EL (cell line): ENCODE results near the gene ELOVL6.
"Not testable (repeated sequence)": the region's sequence is repeated elsewhere in the genome, so short reads cannot be mapped to it uniquely, and the experiment has no call there.

Source experiments
- DNase-seq: peaks from one replicate; pipeline ENCODE4 v3.0.0-alpha.2; 2016

The ELOVL6 gene

DNA sequence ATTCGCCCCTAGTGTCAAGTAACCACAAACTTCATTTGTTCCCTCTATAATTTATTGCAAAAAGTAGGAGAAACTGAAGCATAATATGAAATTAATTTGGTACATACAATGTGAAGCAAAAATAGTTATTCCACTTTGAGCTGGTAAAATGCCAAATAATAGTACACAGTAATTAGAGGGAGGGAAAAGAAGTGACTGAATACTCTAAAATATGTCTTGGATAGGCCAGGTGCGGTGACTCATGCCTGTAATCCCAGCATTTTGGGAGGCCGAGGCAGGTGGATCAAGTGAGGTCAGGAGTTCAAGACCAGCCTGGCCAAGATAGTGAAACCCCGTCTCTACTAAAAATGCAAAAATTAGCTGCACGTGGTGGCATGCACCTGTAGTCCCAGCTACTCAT, 41.2 kb downstream of the ELOVL6 start:
- DNase-seq = not testable (repeated sequence)

DNA sequence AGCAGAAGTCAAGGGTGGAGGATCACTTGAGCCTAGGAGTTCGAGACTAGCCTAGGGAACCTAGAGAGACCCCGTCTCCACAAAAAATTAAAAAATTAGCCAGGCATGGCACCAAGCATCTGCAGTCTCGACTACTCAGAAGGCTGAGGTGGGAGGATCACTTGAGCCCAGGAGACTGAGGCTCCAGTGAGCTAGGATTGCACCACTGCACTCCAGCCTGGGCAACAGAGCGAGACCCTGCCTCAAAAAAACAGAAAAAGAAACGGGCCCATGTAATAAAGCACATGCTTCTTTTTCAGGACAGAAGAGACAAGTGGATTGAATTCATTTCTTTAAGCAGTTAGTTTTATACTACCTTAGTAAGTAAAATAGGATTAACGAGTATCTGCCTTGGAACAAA, 42.0 kb downstream of the ELOVL6 start:
- DNase-seq = no peak

DNA sequence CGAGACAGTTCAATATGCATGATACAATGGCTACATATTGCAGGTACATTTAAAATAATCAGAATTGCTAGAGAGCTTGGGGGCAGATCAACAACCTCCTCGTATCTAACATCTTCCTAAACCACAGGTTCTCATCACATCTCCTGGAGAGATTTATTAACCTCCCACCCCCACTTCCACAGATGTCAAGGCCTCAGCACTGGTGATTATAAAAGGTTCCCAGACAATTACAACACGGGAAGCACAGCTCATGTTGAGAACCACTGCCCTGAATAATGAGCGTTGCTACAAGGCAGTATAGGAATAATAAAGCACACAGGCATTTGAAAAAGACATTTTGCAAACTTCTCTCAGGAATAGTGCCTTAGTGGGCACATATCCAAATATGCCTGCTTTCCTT, 42.8 kb downstream of the ELOVL6 start:
- no peak for DNase-seq

- DNase-seq = no peak
Observed at GRCh38 chr4:110154582-110154981, 43.8 kb downstream of the ELOVL6 start.

DNA sequence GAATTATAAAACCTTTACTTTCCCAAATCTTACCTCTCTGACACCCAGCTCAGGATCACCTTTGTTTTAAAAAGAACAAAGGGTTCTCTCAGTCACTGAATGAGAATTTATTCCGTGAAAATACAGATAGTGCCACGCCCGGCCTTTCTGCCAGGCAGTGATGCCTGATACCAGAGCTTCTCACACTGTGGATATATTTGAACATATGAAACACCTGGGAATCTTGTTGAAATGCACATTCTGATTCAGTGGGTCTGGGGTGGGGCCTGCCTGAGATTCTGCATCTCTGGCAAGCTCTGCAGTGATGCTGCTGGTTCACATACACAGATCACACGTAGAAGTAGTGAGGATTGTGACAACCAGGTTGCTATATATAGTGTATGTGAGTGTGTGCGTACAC, 46.0 kb downstream of the ELOVL6 start:
- DNase-seq = no peak

DNA sequence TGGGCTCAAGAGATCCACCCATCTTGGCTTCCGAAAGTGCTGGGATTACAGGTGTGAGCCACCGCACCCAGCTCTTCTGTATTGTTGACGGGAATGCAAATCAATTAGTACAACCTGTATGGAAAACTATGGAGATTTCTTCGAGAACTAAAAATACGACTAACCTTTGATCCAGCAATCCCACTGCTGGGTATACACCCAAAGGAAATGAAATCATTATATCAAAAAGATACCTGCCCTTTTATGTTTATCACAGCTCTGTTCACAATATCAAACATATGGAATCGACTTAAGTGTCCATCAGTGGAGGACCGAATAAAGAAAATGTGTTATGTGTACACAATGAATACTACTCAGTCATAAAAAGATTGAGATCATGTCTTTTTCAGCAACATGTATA, 49.3 kb downstream of the ELOVL6 start:
- DNase-seq = no peak

DNA sequence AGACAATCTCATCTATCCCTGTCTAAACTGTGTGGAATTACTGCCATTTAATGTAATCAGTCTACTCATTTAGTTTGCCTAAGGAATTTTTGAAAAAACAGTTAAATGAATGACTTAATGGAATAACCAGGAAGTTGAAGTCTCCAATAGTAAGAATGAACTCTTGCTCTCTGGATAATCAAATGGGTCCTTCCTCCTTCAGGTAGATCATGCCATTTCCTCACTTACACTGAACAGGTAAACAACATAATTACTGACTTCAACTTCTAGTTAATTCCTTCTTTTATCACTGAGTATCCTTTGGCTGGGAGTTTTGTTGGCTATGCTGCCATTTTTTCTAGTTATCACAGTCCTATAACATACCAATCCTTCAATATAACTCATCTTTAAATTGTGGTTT, 56.0 kb downstream of the ELOVL6 start:
- DNase-seq = no peak

DNA sequence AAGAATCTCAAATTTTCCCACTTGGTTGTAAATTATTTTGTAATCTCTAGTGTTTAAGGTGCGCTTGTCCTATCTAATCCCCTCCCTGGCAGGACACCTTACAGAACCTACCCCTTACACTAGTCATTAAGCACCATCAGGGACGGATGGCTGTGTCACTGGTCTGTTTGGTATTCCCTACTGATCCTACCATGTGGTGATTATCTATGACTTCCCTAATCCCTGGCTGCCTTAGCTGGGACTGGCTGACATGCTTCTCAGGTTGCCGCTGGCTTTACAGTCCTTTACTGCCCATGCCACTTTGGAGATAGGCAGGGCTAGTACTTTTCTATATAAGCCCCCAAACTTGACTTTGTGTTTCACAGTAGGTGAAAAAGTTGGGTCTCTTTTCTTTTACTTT, 58.6 kb downstream of the ELOVL6 start:
- DNase-seq = no peak

- no peak for DNase-seq
Observed at GRCh38 chr4:110139111-110139510, 59.3 kb downstream of the ELOVL6 start.

DNA sequence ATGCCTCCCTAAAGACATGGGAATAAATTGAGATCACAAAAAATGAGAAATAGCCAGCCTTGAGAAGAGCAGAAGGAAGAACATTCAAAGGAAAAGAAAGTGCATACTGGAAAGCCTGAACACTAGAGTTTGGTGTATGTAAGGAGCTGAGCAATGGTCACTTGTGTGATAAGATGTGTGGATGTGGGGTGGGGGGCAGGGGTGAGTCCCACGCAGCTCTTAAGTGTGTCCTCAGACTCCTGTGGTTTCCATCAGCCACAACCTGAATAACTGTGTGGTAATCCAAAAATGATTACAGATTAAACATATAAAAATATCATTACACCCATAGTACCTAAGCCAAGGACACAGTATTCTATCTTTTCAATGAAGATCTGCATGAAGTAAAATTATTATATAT, 59.9 kb downstream of the ELOVL6 start:
- no peak for DNase-seq

DNA sequence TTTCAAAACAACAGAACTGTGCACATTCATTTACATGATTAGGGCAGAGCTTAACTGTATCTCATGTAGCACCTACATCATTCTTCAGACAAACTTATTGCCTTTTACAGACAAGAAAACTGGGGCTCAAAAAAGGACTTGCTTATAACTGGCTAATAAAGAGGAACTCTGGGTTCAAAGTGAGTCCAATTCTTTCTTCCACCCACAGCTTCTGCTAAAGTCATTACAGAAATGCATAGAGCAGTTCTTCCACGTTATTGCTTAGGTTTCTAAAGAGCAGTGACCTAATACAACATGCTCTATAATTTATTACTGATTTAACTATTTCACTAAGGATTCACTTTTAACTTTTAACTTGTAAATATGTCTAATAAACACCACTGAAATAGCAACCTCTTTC, 60.6 kb downstream of the ELOVL6 start:
- DNase-seq = no peak

DNA sequence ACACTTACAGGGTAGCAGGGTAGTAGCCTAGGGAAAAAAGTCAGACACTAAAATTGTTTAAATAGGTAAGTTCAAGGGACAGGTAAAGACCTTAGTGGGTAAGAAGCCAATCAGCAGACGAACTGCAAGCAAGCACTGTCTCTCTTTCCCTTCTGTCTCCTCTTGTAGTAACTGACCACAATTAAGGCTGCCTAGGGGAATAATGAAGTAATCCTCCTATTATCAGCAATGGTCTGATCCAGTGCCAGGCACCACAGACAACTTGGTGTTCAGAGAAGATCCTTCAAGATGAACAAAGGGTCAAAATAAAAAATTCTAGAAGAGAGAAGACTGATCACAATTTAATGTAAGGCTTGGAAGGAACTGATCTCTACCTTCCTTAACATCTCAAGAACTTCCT, 62.9 kb downstream of the ELOVL6 start:
- no peak for DNase-seq

- no peak for DNase-seq
Observed at GRCh38 chr4:110135076-110135475, 63.3 kb downstream of the ELOVL6 start.

GRCh38 chr4:110134269-110134869, 64.0 kb downstream of the ELOVL6 start:
- no peak for DNase-seq

DNA sequence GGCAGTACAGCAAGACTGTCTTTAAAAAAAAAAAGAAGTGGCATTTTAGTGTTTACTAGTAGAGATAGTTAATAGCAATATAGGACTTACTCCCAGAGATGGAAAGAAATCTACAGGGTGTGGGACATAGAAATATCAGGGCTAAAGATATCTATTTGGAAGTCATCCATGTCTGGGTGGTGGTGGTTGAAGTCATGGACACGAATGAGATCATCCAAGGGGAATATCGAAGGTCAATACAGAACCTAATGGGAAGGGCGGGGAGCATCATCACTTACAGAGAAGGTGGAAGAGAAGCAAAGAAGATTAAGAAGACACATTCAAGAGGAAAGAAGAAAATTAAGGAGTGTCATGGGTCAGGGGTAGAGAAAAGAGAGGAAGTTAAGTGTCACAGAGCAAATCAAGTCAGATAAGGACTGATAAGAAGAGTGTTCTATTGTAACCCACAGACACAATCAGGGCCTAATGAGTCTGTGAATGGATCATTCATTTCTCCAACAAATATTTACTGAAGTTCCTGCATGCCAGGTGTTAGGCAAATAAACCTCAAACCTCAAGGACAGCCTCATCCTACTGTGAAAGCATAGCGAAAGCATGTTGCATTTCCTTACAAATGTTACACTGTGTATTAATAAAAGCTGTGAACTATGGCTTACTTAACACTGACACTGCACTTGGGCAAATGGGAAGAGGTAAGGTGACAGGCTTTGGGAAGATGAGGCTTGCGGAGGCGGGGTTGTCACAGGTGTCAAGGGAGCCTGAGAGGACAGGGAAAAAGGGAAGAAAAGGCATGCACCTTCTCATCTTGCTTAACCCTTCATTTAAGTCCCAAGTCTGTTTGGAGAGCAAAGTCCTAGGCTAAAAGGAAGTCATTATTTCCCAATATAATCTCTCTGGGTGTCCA, 65.3 kb downstream of the ELOVL6 start:
- DNase-seq = no peak

- DNase-seq = no peak
Observed at GRCh38 chr4:110131916-110132315, 66.5 kb downstream of the ELOVL6 start.

- no peak for DNase-seq
Observed at GRCh38 chr4:110130576-110131358, 67.6 kb downstream of the ELOVL6 start.

GRCh38 chr4:110129544-110129943, 68.9 kb downstream of the ELOVL6 start:
- DNase-seq = no peak

GRCh38 chr4:110128472-110128919, 69.9 kb downstream of the ELOVL6 start:
- no peak for DNase-seq

DNA sequence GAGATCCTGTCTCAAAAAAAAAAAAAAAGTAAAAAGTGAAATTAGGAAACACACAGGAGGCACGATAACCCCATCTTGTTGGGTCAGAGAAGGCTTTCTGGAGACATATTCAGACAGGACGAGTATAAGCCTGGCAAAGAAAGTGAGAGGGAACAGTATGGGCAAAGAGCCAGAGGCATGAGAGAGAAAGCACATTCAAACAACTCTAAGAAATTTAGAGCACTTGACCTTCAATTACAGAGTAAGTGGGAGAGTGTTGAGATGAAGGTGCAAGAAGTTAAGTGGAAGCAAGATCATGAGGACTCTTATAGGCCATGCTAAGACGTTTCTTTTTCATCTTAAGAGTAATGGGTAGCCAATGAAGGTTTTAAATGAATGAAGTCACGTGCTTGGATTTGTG, 70.4 kb downstream of the ELOVL6 start:
- no peak for DNase-seq

DNA sequence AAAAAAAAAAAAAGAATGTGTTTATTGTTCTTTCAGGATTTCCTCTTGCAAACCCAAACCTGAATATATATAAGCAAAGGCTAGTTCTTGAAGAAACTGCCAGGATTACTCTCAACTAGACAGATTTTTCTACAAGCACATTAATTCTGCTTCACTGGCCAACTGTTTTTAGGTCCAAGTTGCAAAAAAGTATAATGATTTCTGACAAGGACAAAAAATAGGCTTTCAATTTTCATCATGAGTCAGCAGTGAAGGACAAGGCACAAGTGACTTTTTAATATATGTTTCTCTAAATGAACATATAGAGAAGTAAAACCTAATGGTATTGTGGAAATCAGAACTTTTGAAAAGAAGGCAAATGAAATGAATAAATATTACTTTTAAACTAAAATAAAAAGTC, 73.7 kb downstream of the ELOVL6 start:
- no peak for DNase-seq

DNA sequence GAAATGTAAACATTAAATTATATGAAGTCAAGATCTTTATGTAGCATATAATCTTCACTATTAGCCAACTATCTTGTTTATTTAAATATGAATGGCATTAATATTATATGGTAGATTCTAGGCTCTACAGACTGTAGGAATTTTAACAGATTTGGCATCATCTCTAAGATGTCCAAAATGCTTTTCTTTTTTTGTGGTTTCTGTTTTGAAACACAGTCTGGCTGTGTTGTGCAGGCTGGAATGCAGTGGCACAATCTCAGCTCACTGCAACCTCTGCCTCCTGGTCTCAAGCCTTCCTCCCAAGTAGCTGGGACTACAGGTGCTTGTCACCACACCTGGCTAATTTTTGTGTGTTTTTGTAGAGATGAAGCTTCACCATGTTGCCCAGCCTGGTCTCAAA, 76.2 kb downstream of the ELOVL6 start:
- DNase-seq = no peak

- DNase-seq = no peak
Observed at GRCh38 chr4:110120506-110120905, 77.9 kb downstream of the ELOVL6 start.

- DNase-seq = peak; percentile 66
Observed at GRCh38 chr4:110119880-110120279, 78.5 kb downstream of the ELOVL6 start.
